A673 (cell line): Measurements from ENCODE around the gene SFXN2. TPM values are rescaled to one million over a fixed set of nuclear protein-coding genes. Genes with fewer than 3 reads are reported as not detected.
A peak's percentile ranks its signal among the peaks of the same experiment; 100 is the strongest.

Source experiments
- BruUV-seq: library from RNA; stranded (reverse); fragments of 400-500 nt; replicated peaks from 2 replicates; lab custom pipeline; 2021; lab: Mats Ljungman, UMichigan
- CTCF ChIA-PET: fragments of 300-600 bp; sonication (Branson Sonifier 250); formaldehyde crosslinking; loops from one replicate; lab custom pipeline; 2022; ENCODE audit warnings: antibody characterized with exemption; lab: Charles Lee
- POLR2A ChIA-PET: fragments of 300-600 bp; sonication (Branson Sonifier 250); formaldehyde crosslinking; loops from one replicate; lab custom pipeline; 2022; ENCODE audit warnings: antibody characterized with exemption; ENCODE audit not compliant: low non-redundant PET; lab: Charles Lee
- DNase-seq: peaks from one replicate; pipeline ENCODE4 v3.0.0-alpha.2; 2015; ENCODE audit warnings: low spot score
- H3K27ac ChIP-seq: fragments of 200-600 bp; sonication (generic); 2 replicates; pipeline ENCODE4 v1.5.1; 2016; ENCODE audit warnings: mixed run types, low read depth, mild to moderate bottlenecking, mixed read lengths, antibody characterized with exemption, low read length; ENCODE audit not compliant: poor library complexity, severe bottlenecking
- H3K27me3 ChIP-seq: fragments of 200-600 bp; sonication (generic); replicated peaks from 2 replicates; pipeline ENCODE4 v1.6.1; 2017; ENCODE audit warnings: mixed run types, low read depth, mild to moderate bottlenecking, mixed read lengths, antibody characterized with exemption, low read length; ENCODE audit not compliant: insufficient read depth, poor library complexity
- H3K36me3 ChIP-seq: fragments of 200-600 bp; sonication (generic); 2 replicates; pipeline ENCODE4 v1.6.1; 2016; ENCODE audit warnings: mixed run types, mild to moderate bottlenecking, mixed read lengths, antibody characterized with exemption, low read length; ENCODE audit not compliant: insufficient read depth, poor library complexity, severe bottlenecking
- H3K4me1 ChIP-seq: fragments of 200-600 bp; sonication (generic); 2 replicates; pipeline ENCODE4 v1.6.1; 2017; ENCODE audit warnings: mixed run types, mild to moderate bottlenecking, mixed read lengths, antibody characterized with exemption, low read length; ENCODE audit not compliant: insufficient read depth, poor library complexity, severe bottlenecking
- H3K4me3 ChIP-seq: fragments of 200-600 bp; sonication (generic); 2 replicates; pipeline ENCODE4 v1.5.1; 2016; ENCODE audit warnings: low read depth, mixed run types, mild to moderate bottlenecking, mixed read lengths, low read length; ENCODE audit not compliant: poor library complexity, severe bottlenecking
- H3K9me3 ChIP-seq: fragments of 200-600 bp; sonication (generic); 2 replicates; pipeline ENCODE4 v1.6.1; 2016; ENCODE audit warnings: mixed run types, low read depth, mild to moderate bottlenecking, mixed read lengths, antibody characterized with exemption, low read length; ENCODE audit not compliant: poor library complexity, severe bottlenecking
- EZH2 ChIP-seq: fragments of 200-600 bp; sonication (generic); IDR thresholded peaks from 2 replicates; pipeline ENCODE4 v1.6.1; 2017; ENCODE audit warnings: borderline replicate concordance, low read depth, mild to moderate bottlenecking, mixed read lengths, antibody characterized with exemption, low read length; ENCODE audit not compliant: poor library complexity, severe bottlenecking
- intact Hi-C: fragments of 100-400 bp; cut with micrococcal nuclease; formaldehyde crosslinking; loops from one replicate; pipeline ENCODE4 v1.10.0; 2022; ENCODE audit not compliant: unreplicated experiment
- total RNA-seq: library from RNA; stranded (reverse); gene quantifications from 2 replicates; pipeline ENCODE4 v1.2.3, GENCODE V29; 2021
- TF ChIP-seq, protein P1 (sequence below): fragments of 300-800, 200-600 bp; sonication (generic); conservative IDR thresholded peaks from 2 replicates; pipeline ENCODE4 v1.5.1; 2017; ENCODE audit warnings: low read depth, mild to moderate bottlenecking, antibody characterized with exemption, low read length, moderate library complexity, mixed read lengths

SFXN2 gene
- total RNA-seq, 1 experiment from 2014 or later, result 19.5 TPM

GRCh38 chr10:102775201-102775934, 60.9 kb downstream of the SFXN2 start:
- H3K36me3 ChIP-seq, result no peaks in the 10 kb centered on the region
- peak overlapping the region; percentile 39 for H3K4me3 ChIP-seq
- no peak for DNase-seq
- BruUV-seq, result no TSS peak
- no peak for TF ChIP-seq EZH2
- TF ChIP-seq, protein P1, sequence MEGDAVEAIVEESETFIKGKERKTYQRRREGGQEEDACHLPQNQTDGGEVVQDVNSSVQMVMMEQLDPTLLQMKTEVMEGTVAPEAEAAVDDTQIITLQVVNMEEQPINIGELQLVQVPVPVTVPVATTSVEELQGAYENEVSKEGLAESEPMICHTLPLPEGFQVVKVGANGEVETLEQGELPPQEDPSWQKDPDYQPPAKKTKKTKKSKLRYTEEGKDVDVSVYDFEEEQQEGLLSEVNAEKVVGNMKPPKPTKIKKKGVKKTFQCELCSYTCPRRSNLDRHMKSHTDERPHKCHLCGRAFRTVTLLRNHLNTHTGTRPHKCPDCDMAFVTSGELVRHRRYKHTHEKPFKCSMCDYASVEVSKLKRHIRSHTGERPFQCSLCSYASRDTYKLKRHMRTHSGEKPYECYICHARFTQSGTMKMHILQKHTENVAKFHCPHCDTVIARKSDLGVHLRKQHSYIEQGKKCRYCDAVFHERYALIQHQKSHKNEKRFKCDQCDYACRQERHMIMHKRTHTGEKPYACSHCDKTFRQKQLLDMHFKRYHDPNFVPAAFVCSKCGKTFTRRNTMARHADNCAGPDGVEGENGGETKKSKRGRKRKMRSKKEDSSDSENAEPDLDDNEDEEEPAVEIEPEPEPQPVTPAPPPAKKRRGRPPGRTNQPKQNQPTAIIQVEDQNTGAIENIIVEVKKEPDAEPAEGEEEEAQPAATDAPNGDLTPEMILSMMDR, result no peak
- intact Hi-C loops, result no loop called here
- ChIA-PET POLR2A (interaction anchor here (0.5 to 0.6 kb wide), 2 partner anchors 9 to 488 kb away, joined by 4 to 9 read pairs; no protein-coding TSS in a partner anchor), CTCF (interaction anchor here (0.6 kb wide), 3 partner anchors 12 to 463 kb away, joined by 3 to 8 read pairs (median 3); no protein-coding TSS in a partner anchor)
- H3K27ac ChIP-seq, result peak overlapping the region; percentile 82
- H3K27me3 ChIP-seq, result no peaks in the 10 kb centered on the region
- H3K4me1 ChIP-seq, result peaks cover 56% of the 10 kb centered on the region
- no peaks in the 10 kb centered on the region for H3K9me3 ChIP-seq

DNA sequence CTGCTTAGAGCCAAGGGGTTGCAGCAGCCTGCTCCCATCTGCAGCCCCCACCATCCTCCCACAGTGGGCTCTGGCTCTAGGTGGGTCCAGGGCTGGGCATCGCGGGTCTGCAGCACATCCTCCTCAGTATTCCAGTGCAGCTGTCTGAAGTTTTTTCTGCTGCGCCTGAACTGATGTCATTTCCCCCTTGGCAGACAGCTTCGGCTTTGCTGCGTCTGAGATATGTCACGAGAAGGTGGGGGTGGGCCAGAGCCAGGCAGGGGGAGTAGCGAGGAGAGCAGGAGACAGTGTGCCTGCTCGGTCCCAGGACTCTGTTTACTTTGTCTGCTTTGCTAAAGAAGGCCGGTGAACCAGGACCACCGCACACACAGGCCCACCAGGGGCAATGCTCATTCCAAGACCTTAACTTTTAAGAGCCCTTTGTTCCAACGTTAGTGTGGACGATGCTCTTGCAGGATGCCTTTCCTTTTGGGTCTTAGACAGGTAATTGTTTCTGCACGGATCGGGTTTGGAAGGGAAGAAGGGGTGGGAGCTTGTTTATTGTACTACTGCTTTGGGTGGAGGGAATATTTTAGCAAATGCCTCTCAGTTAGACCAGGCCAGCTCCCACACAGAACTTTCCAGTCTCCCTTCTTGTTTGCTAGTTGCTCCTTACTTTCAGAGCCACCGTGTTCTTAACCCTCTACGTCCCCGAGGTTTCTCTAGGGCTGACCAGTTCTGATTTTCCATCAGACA, 61.7 kb downstream of the SFXN2 start:
- DNase-seq, result peak; percentile 81
- Histone ChIP-seq H3K27ac (peak overlapping the region; percentile 82), H3K9me3 (no peaks in the 10 kb centered on the region), H3K4me1 (peaks cover 61% of the 10 kb centered on the region), H3K36me3 (no peaks in the 10 kb centered on the region), H3K27me3 (no peaks in the 10 kb centered on the region), H3K4me3 (peak overlapping the region; percentile 39)
- TF ChIP-seq, protein P1, result no peak
- TF ChIP-seq EZH2, result no peak
- intact Hi-C loops, result no loop called here
- ChIA-PET POLR2A (interaction anchor here (0.6 kb wide), 1 partner anchor 488 kb away, joined by 4 read pairs; no protein-coding TSS in a partner anchor), CTCF (interaction anchor here (0.6 kb wide), 3 partner anchors 13 to 462 kb away, joined by 3 to 8 read pairs (median 3); no protein-coding TSS in a partner anchor)
- TSS peak; percentile 73 for BruUV-seq

- H3K9me3 ChIP-seq, result no peaks in the 10 kb centered on the region
- POLR2A ChIA-PET, result no interaction called here
These were observed 62.5 kb downstream of the SFXN2 start for GRCh38 chr10:102776779-102777456.

More at GRCh38 chr10:102776779-102777456, 62.5 kb downstream of the SFXN2 start:
- BruUV-seq, result no TSS peak
- H3K4me3 ChIP-seq, result peak overlapping the region; percentile 39
- H3K4me1 ChIP-seq, result peaks cover 61% of the 10 kb centered on the region
- DNase-seq, result peak; percentile 86
- TF ChIP-seq, protein P1, result no peak
- no peak for TF ChIP-seq EZH2
- CTCF ChIA-PET, result interaction anchor here (1.0 kb wide), 1 partner anchor 23 kb away, joined by 3 read pairs; no protein-coding TSS in a partner anchor
- H3K27me3 ChIP-seq, result no peaks in the 10 kb centered on the region
- intact Hi-C loops, result no loop called here
- no peaks in the 10 kb centered on the region for H3K36me3 ChIP-seq
- H3K27ac ChIP-seq, result peak overlapping the region; percentile 82
